Hepatocyte (in vitro differentiated cells): ENCODE data around the gene TNPO3. TPM values are rescaled to one million over a fixed set of nuclear protein-coding genes. Genes with fewer than 3 reads are reported as not detected.

Experiments
- DNase-seq: peaks from one replicate; pipeline ENCODE4 v3.0.0-alpha.2; 2016; ENCODE audit warnings: low spot score
- H2AFZ ChIP-seq: fragments of 200-600 bp; sonication (generic); 2 replicates; pipeline ENCODE4 v1.6.0; 2016; ENCODE audit warnings: antibody characterized with exemption, mild to moderate bottlenecking
- H3K27ac ChIP-seq: fragments of 200-600 bp; sonication (generic); 2 replicates; pipeline ENCODE4 v1.5.1; 2016; ENCODE audit warnings: mild to moderate bottlenecking
- H3K27me3 ChIP-seq: fragments of 200-600 bp; sonication (generic); 2 replicates; pipeline ENCODE4 v1.6.1; 2016
- H3K36me3 ChIP-seq: fragments of 200-600 bp; sonication (generic); replicated peaks from 2 replicates; pipeline ENCODE4 v1.5.1; 2016; ENCODE audit warnings: low read depth; ENCODE audit not compliant: insufficient read depth
- H3K4me1 ChIP-seq: fragments of 200-600 bp; sonication (generic); 2 replicates; pipeline ENCODE4 v1.5.1; 2016; ENCODE audit warnings: mild to moderate bottlenecking, moderate library complexity; ENCODE audit not compliant: insufficient read depth
- H3K4me2 ChIP-seq: fragments of 200-600 bp; sonication (generic); 2 replicates; pipeline ENCODE4 v1.6.0; 2016
- H3K4me3 ChIP-seq: fragments of 200-600 bp; sonication (generic); 2 replicates; pipeline ENCODE4 v1.5.1; 2016; ENCODE audit warnings: mild to moderate bottlenecking
- H3K79me2 ChIP-seq: fragments of 200-600 bp; sonication (generic); 2 replicates; pipeline ENCODE4 v1.6.0; 2017; ENCODE audit warnings: mild to moderate bottlenecking
- H3K9me2 ChIP-seq: fragments of 200-600 bp; sonication (generic); replicated peaks from 2 replicates; pipeline ENCODE4 v1.6.0; 2017; ENCODE audit warnings: mild to moderate bottlenecking; ENCODE audit not compliant: insufficient read depth
- H3K9me3 ChIP-seq: fragments of 200-600 bp; sonication (generic); 2 replicates; pipeline ENCODE4 v1.5.1; 2016; ENCODE audit warnings: low read depth, mild to moderate bottlenecking
- H4K20me1 ChIP-seq: fragments of 200-600 bp; sonication (generic); 2 replicates; pipeline ENCODE4 v1.6.0; 2016; ENCODE audit warnings: mild to moderate bottlenecking; ENCODE audit not compliant: insufficient read depth, poor library complexity, severe bottlenecking
- CTCF ChIP-seq: fragments of 200-600 bp; sonication (generic); IDR thresholded peaks from 2 replicates; pipeline ENCODE4 v1.5.1; 2016; ENCODE audit warnings: antibody characterized with exemption, mild to moderate bottlenecking; ENCODE audit not compliant: poor library complexity
- EZH2 ChIP-seq: fragments of 200-600 bp; sonication (generic); IDR thresholded peaks from 2 replicates; pipeline ENCODE4 v1.6.1; 2016; ENCODE audit warnings: antibody characterized with exemption, mild to moderate bottlenecking, borderline replicate concordance
- EZH2phosphoT487 ChIP-seq: fragments of 200-600 bp; sonication (generic); IDR thresholded peaks from one replicate; pipeline ENCODE4 v1.6.1; 2018; ENCODE audit warnings: antibody characterized with exemption, mild to moderate bottlenecking, low read depth, moderate library complexity; ENCODE audit not compliant: unreplicated experiment, severe bottlenecking
- WGBS: methylation state at CpG from one replicate; pipeline ENCODE4 v1.1.6; 2016; ENCODE audit warnings: low lambda C conversion rate; ENCODE audit errors: missing lambda C conversion rate; 5-methylcytosine and 5-hydroxymethylcytosine counted together
- polyA plus RNA-seq: library from polyadenylated mRNA; unstranded; fragments of >200 nt; fragmentation: Nextera tagmentation; extraction: Ambion mirVana; gene quantifications from 2 replicates; pipeline ENCODE4 v1.2.1, GENCODE V29; 2016
- total RNA-seq: library from RNA; depleted of rRNA; stranded (reverse); fragments of >200 nt; gene quantifications from 2 replicates; pipeline ENCODE4 v1.2.3, GENCODE V29; 2014

TNPO3 gene
- total and polyA plus RNA-seq, 2 experiments from 2014 or later: 19.9 to 35.4 TPM

DNA sequence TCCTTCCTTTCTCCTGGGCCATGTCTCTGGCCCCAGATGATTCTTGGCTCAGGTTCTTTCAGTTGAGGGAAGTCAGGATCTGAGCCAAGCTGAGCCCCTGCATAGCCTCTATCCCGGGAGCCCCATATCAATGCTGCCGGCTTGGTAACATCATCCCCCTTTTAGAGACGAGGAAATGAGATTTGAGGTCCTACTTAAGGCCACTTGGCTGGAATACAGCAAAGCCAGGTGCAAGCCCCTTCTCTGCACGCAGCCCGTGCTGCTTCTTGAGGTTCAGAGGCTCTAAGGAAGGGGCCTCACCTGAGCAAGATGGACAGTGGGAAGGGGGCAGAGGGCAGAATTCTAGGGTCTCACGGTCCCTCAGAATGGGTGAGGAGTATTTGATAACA is 119.6 kb downstream of the TNPO3 start:
- DNase-seq: no peak
- Histone ChIP-seq H3K36me3 (no peaks in the 10 kb centered on the region), H3K27ac (no peak overlapping the region), H2AFZ (no peak overlapping the region), H3K4me3 (no peak overlapping the region), H4K20me1 (no peaks in the 10 kb centered on the region), H3K9me3 (no peaks in the 10 kb centered on the region), H3K79me2 (no peaks in the 10 kb centered on the region), H3K27me3 (peaks cover 36% of the 10 kb centered on the region), H3K9me2 (no peaks in the 10 kb centered on the region), H3K4me2 (no peak overlapping the region), H3K4me1 (peaks cover 4% of the 10 kb centered on the region)
- TF ChIP-seq CTCF (no peak), EZH2phosphoT487 (no peak), EZH2 (no peak)
- WGBS: 71% methylated on average over 6 of the region's 6 CpGs

GRCh38 chr7:128934361-128935341 is 120.3 kb downstream of the TNPO3 start:
- Histone ChIP-seq H3K9me3 (no peaks in the 10 kb centered on the region), H3K4me1 (peaks cover 4% of the 10 kb centered on the region), H3K27ac (no peak overlapping the region), H3K27me3 (peaks cover 30% of the 10 kb centered on the region), H3K79me2 (no peaks in the 10 kb centered on the region), H3K36me3 (no peaks in the 10 kb centered on the region), H2AFZ (no peak overlapping the region), H3K4me3 (no peak overlapping the region), H3K4me2 (no peak overlapping the region), H4K20me1 (no peaks in the 10 kb centered on the region), H3K9me2 (no peaks in the 10 kb centered on the region)
- no peak for TF ChIP-seq CTCF
- no peak for TF ChIP-seq EZH2phosphoT487
- no peak for TF ChIP-seq EZH2
- WGBS: 91% methylated on average over 10 of the region's 14 CpGs
- DNase-seq: no peak

DNA sequence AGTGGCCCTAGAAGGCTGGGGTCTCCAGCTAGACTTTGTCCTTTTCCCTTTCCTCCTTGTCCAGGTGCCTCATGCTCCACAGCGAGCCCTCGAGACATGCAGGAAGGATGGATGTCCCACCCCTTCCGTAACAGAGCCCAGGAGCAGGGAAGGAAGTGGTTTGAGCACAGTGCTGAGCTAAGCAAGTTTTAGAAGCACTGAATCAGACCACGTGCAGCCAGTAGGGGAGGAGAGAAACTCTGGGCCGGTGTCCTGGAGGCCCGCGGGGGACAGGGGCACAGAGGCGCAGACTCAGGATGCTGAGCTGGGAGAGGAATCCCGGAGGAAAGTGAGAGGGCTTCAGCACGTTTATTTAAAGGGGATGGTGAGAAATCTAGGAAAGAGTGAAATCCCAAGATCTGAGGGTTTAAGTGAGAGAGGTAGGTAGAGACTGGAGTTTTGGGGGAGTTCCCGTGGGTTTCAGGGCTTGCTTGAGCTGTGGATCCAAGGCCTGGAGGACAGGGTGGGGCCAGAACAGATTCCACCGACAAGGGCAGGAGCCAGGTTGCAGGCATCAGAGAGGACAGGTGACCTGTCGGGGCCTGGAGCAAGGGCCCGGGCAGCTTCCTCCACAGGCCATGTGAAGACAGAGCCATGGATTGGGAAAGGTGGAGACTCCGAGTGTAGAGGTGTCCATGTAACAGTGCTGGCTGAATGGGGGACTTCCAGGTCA is 121.6 kb downstream of the TNPO3 start:
- TF ChIP-seq EZH2 (no peak), CTCF (no peak), EZH2phosphoT487 (no peak)
- DNase-seq: no peak
- Histone ChIP-seq H3K79me2 (no peaks in the 10 kb centered on the region), H3K4me1 (no peaks in the 10 kb centered on the region), H3K27ac (no peak overlapping the region), H3K9me3 (no peaks in the 10 kb centered on the region), H4K20me1 (no peaks in the 10 kb centered on the region), H3K9me2 (no peaks in the 10 kb centered on the region), H3K4me2 (no peak overlapping the region), H3K4me3 (no peak overlapping the region), H3K36me3 (no peaks in the 10 kb centered on the region), H2AFZ (no peak overlapping the region), H3K27me3 (peaks cover 19% of the 10 kb centered on the region)
- 70% methylated on average over 15 of the region's 15 CpGs for WGBS
